GM19099 (cell line): ENCODE measurements around the gene WFIKKN1.

Experiments used
- POLR2A ChIP-seq: IDR thresholded peaks from 3 replicates; pipeline ENCODE4 v1.6.1; 2011; ENCODE audit warnings: low read depth; ENCODE audit not compliant: insufficient read length; ENCODE audit errors: extremely low read depth

The WFIKKN1 gene

GRCh38 chr16:609984-610383 is 20.8 kb upstream of the WFIKKN1 start:
- no peak for TF ChIP-seq POLR2A

- no peak for TF ChIP-seq POLR2A
Measured at GRCh38 chr16:610513-611381, 20.0 kb upstream of the WFIKKN1 start.

GRCh38 chr16:615122-615521 is 15.7 kb upstream of the WFIKKN1 start:
- no peak for TF ChIP-seq POLR2A

GRCh38 chr16:616733-617586 is 13.8 kb upstream of the WFIKKN1 start:
- no peak for TF ChIP-seq POLR2A

- no peak for TF ChIP-seq POLR2A
Measured at GRCh38 chr16:617855-618254, 12.9 kb upstream of the WFIKKN1 start.

GRCh38 chr16:619476-620100 is 11.2 kb upstream of the WFIKKN1 start:
- no peak for TF ChIP-seq POLR2A

GRCh38 chr16:620700-621525 is 9.9 kb upstream of the WFIKKN1 start:
- TF ChIP-seq POLR2A: no peak

GRCh38 chr16:621526-622105 is 9.2 kb upstream of the WFIKKN1 start:
- TF ChIP-seq POLR2A: no peak

GRCh38 chr16:622920-623280 is 7.9 kb upstream of the WFIKKN1 start:
- no peak for TF ChIP-seq POLR2A

- no peak for TF ChIP-seq POLR2A
Measured at GRCh38 chr16:624526-625070, 6.2 kb upstream of the WFIKKN1 start.

GRCh38 chr16:625117-625976 is 5.4 kb upstream of the WFIKKN1 start:
- no peak for TF ChIP-seq POLR2A

- TF ChIP-seq POLR2A: no peak
Measured at GRCh38 chr16:625977-626765, 4.6 kb upstream of the WFIKKN1 start.
